ENCODE measurements around the gene DACT2.

- TF ChIP-seq POLR2A (IDR thresholded peaks at IDR 0.05; ENCODE audit: low read length): no peak
- TF ChIP-seq GATA1 (IDR thresholded peaks at IDR 0.05; ENCODE audit: low read depth, low read length): no peak
These were observed 14.9 kb downstream of the DACT2 start for GRCh38 chr6:168304752-168305015.
